Keratinocyte (primary cell): Measurements from ENCODE around the gene INPP5K. TPM values are rescaled to one million over a fixed set of nuclear protein-coding genes. Genes with fewer than 3 reads are reported as not detected.

Experiments used
- DNase-seq: peaks from one replicate; pipeline ENCODE4 v3.0.0-alpha.2; 2011; ENCODE audit warnings: low read depth, missing footprints, low spot score
- FAIRE-seq: peaks from 2 replicates; lab custom pipeline; 2011; peaks lifted over from hg19 to GRCh38; lab: Jason Lieb, UNC
- H2AFZ ChIP-seq: 2 replicates; pipeline ENCODE4 v1.6.0; 2012; ENCODE audit warnings: low read length, control low read depth, inconsistent platforms; ENCODE audit not compliant: control insufficient read depth
- H3K27ac ChIP-seq: 2 replicates; pipeline ENCODE4 v1.5.1; 2011; ENCODE audit warnings: low read length; ENCODE audit not compliant: control insufficient read depth, insufficient read depth
- H3K27me3 ChIP-seq: 3 replicates; pipeline ENCODE4 v1.6.0; 2011; ENCODE audit warnings: low read length; ENCODE audit not compliant: control insufficient read depth, insufficient read depth; ENCODE audit errors: extremely low read depth
- H3K36me3 ChIP-seq, 2 experiments: 2 replicates in 1 of 2; 3 replicates in 1 of 2; pipeline ENCODE4 v1.5.1; 2011; ENCODE audit warnings: low read length in 2 of 2, mild to moderate bottlenecking in 1 of 2; ENCODE audit not compliant: control insufficient read depth in 2 of 2, insufficient read depth in 2 of 2; ENCODE audit errors: extremely low read depth in 1 of 2
- H3K4me1 ChIP-seq: 3 replicates; pipeline ENCODE4 v1.5.1; 2011; ENCODE audit warnings: low read length; ENCODE audit not compliant: control insufficient read depth, insufficient read depth; ENCODE audit errors: extremely low read depth
- H3K4me2 ChIP-seq: 3 replicates; pipeline ENCODE4 v1.6.0; 2011; ENCODE audit warnings: low read depth, low read length; ENCODE audit not compliant: control insufficient read depth, insufficient read depth; ENCODE audit errors: extremely low read depth
- H3K4me3 ChIP-seq, 3 experiments: fragments of 200-600 bp in 1 of 3; sonication (generic) in 1 of 3; 2 replicates in 2 of 3; 3 replicates in 1 of 3; pipeline ENCODE4 v1.5.1; 2011 to 2016; ENCODE audit warnings: low read length in 3 of 3, mild to moderate bottlenecking in 3 of 3, control low read depth in 2 of 3, inconsistent platforms in 1 of 3, low read depth in 1 of 3, mixed read lengths in 1 of 3, mixed run types in 1 of 3, moderate library complexity in 1 of 3; ENCODE audit not compliant: control insufficient read depth in 2 of 3, insufficient read depth in 2 of 3; ENCODE audit errors: extremely low read depth in 1 of 3
- H3K79me2 ChIP-seq: 2 replicates; pipeline ENCODE4 v1.6.0; 2012; ENCODE audit warnings: low read length; ENCODE audit not compliant: control insufficient read depth, insufficient read depth
- H3K9ac ChIP-seq: 3 replicates; pipeline ENCODE4 v1.6.0; 2011; ENCODE audit warnings: low read length; ENCODE audit not compliant: control insufficient read depth, insufficient read depth; ENCODE audit errors: extremely low read depth
- H3K9me1 ChIP-seq: 3 replicates; pipeline ENCODE4 v1.6.0; 2011; ENCODE audit warnings: low read length; ENCODE audit not compliant: control insufficient read depth, insufficient read depth; ENCODE audit errors: extremely low read depth
- H3K9me3 ChIP-seq: 2 replicates; pipeline ENCODE4 v1.5.1; 2012; ENCODE audit warnings: low read depth, low read length; ENCODE audit not compliant: control insufficient read depth
- H4K20me1 ChIP-seq: 3 replicates; pipeline ENCODE4 v1.6.0; 2011; ENCODE audit warnings: low read length; ENCODE audit not compliant: control insufficient read depth, insufficient read depth; ENCODE audit errors: extremely low read depth
- EZH2 ChIP-seq: IDR thresholded peaks from one replicate; pipeline ENCODE4 v1.6.1; 2012; ENCODE audit warnings: inconsistent platforms, mild to moderate bottlenecking, low read length, moderate library complexity
- dilution Hi-C: fragments of 300-500 bp; cut with MboI; formaldehyde crosslinking; loops from one replicate; pipeline ENCODE4 v1.7.0; 2020; ENCODE audit warnings: low sequenced_read_pairs; ENCODE audit not compliant: extremely low pct_ligation_motif_present
- polyA plus RNA-seq, 5 experiments: library from polyadenylated mRNA; depleted of rRNA in 3 of 5; stranded (reverse) in 3 of 5; stranded (forward) in 1 of 5; unstranded in 1 of 5; fragments of >200 nt; gene quantifications; 1 replicate in 1 of 5; 2 replicates in 3 of 5; 3 replicates in 1 of 5; pipeline versions ENCODE4 v1.2.1 to v1.2.3, GENCODE V29; 2011 to 2012; ENCODE audit warnings: missing spikeins in 2 of 5, low read depth in 1 of 5, low replicate concordance in 1 of 5
- TF ChIP-seq, protein P1 (sequence below), 3 experiments: IDR thresholded peaks in 1 of 3; conservative IDR thresholded peaks in 1 of 3; optimal IDR thresholded peaks in 1 of 3; 2 replicates in 2 of 3; 3 replicates in 1 of 3; pipeline versions ENCODE3 to v1.5.1; 2011; ENCODE audit warnings: low read length in 3 of 3, mild to moderate bottlenecking in 3 of 3, moderate library complexity in 2 of 3, control low read depth in 1 of 3, inconsistent platforms in 1 of 3; ENCODE audit not compliant: insufficient read depth in 2 of 3; ENCODE audit errors: extremely low read depth in 1 of 3

Gene INPP5K
- polyA plus RNA-seq, 1 donor (not counting 4 experiments of a cell fraction or from before 2014, with no cell fraction given), result 23.0 TPM

- Histone ChIP-seq H3K36me3 (peaks cover 32 to 36% of the 10 kb centered on the region in 2 experiments), H3K4me1 (no peaks in the 10 kb centered on the region), H2AFZ (no peak overlapping the region), H3K4me2 (no peak overlapping the region), H3K27me3 (no peaks in the 10 kb centered on the region), H3K79me2 (peaks cover 2% of the 10 kb centered on the region), H3K4me3 (no peak overlapping the region), H3K9me1 (no peaks in the 10 kb centered on the region), H3K9me3 (no peaks in the 10 kb centered on the region), H4K20me1 (no peaks in the 10 kb centered on the region), H3K27ac (no peak overlapping the region), H3K9ac (no peak overlapping the region)
- TF ChIP-seq, protein P1, sequence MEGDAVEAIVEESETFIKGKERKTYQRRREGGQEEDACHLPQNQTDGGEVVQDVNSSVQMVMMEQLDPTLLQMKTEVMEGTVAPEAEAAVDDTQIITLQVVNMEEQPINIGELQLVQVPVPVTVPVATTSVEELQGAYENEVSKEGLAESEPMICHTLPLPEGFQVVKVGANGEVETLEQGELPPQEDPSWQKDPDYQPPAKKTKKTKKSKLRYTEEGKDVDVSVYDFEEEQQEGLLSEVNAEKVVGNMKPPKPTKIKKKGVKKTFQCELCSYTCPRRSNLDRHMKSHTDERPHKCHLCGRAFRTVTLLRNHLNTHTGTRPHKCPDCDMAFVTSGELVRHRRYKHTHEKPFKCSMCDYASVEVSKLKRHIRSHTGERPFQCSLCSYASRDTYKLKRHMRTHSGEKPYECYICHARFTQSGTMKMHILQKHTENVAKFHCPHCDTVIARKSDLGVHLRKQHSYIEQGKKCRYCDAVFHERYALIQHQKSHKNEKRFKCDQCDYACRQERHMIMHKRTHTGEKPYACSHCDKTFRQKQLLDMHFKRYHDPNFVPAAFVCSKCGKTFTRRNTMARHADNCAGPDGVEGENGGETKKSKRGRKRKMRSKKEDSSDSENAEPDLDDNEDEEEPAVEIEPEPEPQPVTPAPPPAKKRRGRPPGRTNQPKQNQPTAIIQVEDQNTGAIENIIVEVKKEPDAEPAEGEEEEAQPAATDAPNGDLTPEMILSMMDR (optimal IDR thresholded peaks at IDR 0.05 in 1 of 3, IDR thresholded peaks at IDR 0.05 in 1 of 3, conservative IDR thresholded peaks at IDR 0.05 in 1 of 3; ENCODE audit: extremely low read depth in 1 of 3, insufficient read depth in 2 of 3, low read length in 3 of 3), result no peak
- TF ChIP-seq EZH2, result no peak
- FAIRE-seq (no peak), DNase-seq (no peak)
- dilution Hi-C loops, result no loop called here
These were observed 38.0 kb downstream of the INPP5K start for GRCh38 chr17:1478418-1478817.

DNA sequence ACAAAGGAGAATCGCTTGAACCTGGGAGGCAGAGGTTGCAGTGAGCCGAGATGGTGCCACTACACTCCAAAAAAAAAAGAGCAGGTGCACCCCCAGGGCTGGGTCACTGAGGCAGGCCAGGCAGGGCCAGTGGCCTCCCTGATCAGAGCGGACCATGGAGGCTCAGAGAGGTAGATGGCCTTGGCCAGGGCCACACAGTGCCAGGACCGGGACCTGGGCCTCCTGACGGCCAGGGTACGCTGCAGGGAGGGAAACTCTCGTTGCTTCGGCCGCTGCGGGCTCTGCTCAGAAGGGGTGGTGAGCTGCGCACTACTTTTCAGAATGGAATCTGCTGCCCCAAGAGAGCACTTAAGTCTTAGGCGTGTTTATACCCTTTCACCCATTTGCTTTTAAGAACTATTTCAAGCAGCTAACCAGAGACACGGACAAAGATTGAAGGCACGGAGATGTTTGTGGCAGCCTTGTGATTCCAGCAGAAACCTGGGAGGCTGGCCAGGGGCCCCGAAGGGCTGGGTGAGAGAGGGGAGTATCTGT is 41.0 kb downstream of the INPP5K start:
- H3K4me1 ChIP-seq, result no peaks in the 10 kb centered on the region

More for the DNA sequence above, 41.0 kb downstream of the INPP5K start:
- Histone ChIP-seq H3K4me2 (no peak overlapping the region), H3K27ac (no peak overlapping the region), H4K20me1 (no peaks in the 10 kb centered on the region), H3K36me3 (peaks cover 33 to 38% of the 10 kb centered on the region in 2 experiments), H3K9me1 (no peaks in the 10 kb centered on the region), H3K9me3 (no peaks in the 10 kb centered on the region), H3K4me3 (no peak overlapping the region), H3K27me3 (no peaks in the 10 kb centered on the region), H2AFZ (no peak overlapping the region), H3K9ac (no peak overlapping the region), H3K79me2 (no peaks in the 10 kb centered on the region)
- dilution Hi-C loops, result no loop called here
- DNase-seq (no peak), FAIRE-seq (no peak)
- TF ChIP-seq, protein P1 (optimal IDR thresholded peaks at IDR 0.05 in 1 of 3, IDR thresholded peaks at IDR 0.05 in 1 of 3, conservative IDR thresholded peaks at IDR 0.05 in 1 of 3; ENCODE audit: extremely low read depth in 1 of 3, insufficient read depth in 2 of 3, low read length in 3 of 3), result no peak
- no peak for TF ChIP-seq EZH2
